ENCODE results near the gene MIDN.

The MIDN gene

DNA sequence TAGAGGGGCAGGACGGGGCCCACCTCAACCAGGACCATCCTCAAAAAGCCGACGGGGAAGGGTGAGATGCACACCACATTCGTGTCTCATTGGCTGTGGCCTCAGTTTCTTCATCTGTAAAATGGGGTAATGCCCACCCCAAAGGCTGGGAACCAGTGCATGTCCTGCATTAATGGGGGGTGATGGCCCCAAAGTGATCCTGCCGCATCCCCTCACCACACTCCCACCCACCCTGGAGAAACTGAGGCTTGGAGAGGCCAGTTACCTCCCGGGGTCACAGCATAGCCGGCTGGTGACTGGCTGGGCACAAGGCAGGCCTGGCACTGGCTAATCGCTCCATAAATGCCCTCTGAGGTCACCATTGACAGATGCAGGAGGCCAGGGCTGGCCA lies 640 bp upstream of the MIDN start (continued):
- TF ChIP-seq PRDM6 (tag by site-specific recombination; IDR thresholded peaks at IDR 0.05) (no peak), ZNF23 (tag by site-specific recombination; IDR thresholded peaks at IDR 0.05; ENCODE audit: borderline replicate concordance) (no peak), IKZF3 (tag by site-specific recombination; IDR thresholded peaks at IDR 0.05) (no peak)
- TF ChIP-seq, protein P1, sequence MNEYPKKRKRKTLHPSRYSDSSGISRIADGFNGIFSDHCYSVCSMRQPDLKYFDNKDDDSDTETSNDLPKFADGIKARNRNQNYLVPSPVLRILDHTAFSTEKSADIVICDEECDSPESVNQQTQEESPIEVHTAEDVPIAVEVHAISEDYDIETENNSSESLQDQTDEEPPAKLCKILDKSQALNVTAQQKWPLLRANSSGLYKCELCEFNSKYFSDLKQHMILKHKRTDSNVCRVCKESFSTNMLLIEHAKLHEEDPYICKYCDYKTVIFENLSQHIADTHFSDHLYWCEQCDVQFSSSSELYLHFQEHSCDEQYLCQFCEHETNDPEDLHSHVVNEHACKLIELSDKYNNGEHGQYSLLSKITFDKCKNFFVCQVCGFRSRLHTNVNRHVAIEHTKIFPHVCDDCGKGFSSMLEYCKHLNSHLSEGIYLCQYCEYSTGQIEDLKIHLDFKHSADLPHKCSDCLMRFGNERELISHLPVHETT (tag by site-specific recombination; IDR thresholded peaks at IDR 0.05): peak; percentile 20; the same call in 1 of the 2 replicates

DNA sequence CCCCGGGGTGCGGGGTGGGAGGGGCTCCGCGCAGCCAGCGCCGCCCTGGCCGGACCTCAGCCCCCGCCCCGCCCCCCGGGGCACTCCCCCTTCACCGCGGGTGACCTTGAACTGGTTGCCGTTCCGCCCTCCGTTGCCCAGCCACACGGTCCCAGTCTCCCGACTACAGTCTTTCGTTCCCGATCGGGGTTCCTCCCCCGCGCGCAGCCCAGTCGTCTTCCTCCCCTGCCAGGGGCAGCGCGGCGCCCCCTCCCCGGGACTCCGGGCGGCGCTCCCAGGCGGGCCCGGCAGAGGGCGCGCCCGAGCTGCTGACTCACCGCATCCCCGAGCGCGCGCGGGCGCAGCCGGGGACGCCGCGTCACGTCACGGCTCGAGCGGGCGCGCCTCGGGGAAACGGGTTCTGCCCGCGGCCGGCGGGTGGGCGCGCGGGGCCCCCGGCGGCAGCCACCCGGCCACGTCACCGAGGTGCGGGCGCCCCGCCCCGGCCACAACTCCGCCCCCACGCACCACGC lies 459 bp downstream of the MIDN start:
- Histone ChIP-seq H3K4me3 (ENCODE audit: low read depth, low read length) (peak overlapping the region; percentile 67), H3K9me3 (ENCODE audit: control insufficient read depth, insufficient read depth, low read depth, low read length) (no peaks in the 10 kb centered on the region), H3K27ac (ENCODE audit: extremely low read depth, low read depth, low read length) (peak overlapping the region; percentile 95), H3K4me1 (ENCODE audit: control insufficient read depth, insufficient read depth, low read length) (peaks cover 9% of the 10 kb centered on the region), H3K36me3 (ENCODE audit: control insufficient read depth in 2 of 2, insufficient read depth in 1 of 2, low read length in 2 of 2) (peaks cover 0 to 22% of the 10 kb centered on the region in 2 experiments; a peak in 1 of 3 replicates)
- CTCF ChIA-PET: interaction anchor here (0.7 kb wide), 1 partner anchor 146 kb away, joined by 4 read pairs; no protein-coding TSS in a partner anchor
- POLR2A ChIA-PET: interaction anchor here (0.9 to 1.0 kb wide), 2 partner anchors 18 to 20 kb away, joined by 4 to 17 read pairs; partner anchors contain the start of gene CIRBP
- no peak; the same call in none of the 2 replicates for TF ChIP-seq IKZF3 (tag by site-specific recombination; IDR thresholded peaks at IDR 0.05)
- no peak for TF ChIP-seq ZNF138 (tag by site-specific recombination; IDR thresholded peaks at IDR 0.05; ENCODE audit: borderline replicate concordance)
- no peak for TF ChIP-seq ZNF521 (tag by site-specific recombination; IDR thresholded peaks at IDR 0.05)
- no peak for TF ChIP-seq ZSCAN5A (tag by site-specific recombination; IDR thresholded peaks at IDR 0.05)
- no peak for TF ChIP-seq ZNF214 (tag by site-specific recombination; IDR thresholded peaks at IDR 0.05; ENCODE audit: borderline replicate concordance)
- TF ChIP-seq SCRT1 (tag by site-specific recombination; IDR thresholded peaks at IDR 0.05; ENCODE audit: borderline replicate concordance): no peak
- TF ChIP-seq, protein P2, sequence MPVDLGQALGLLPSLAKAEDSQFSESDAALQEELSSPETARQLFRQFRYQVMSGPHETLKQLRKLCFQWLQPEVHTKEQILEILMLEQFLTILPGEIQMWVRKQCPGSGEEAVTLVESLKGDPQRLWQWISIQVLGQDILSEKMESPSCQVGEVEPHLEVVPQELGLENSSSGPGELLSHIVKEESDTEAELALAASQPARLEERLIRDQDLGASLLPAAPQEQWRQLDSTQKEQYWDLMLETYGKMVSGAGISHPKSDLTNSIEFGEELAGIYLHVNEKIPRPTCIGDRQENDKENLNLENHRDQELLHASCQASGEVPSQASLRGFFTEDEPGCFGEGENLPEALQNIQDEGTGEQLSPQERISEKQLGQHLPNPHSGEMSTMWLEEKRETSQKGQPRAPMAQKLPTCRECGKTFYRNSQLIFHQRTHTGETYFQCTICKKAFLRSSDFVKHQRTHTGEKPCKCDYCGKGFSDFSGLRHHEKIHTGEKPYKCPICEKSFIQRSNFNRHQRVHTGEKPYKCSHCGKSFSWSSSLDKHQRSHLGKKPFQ (tag by site-specific recombination; IDR thresholded peaks at IDR 0.05): no peak
- TF ChIP-seq, protein P3, sequence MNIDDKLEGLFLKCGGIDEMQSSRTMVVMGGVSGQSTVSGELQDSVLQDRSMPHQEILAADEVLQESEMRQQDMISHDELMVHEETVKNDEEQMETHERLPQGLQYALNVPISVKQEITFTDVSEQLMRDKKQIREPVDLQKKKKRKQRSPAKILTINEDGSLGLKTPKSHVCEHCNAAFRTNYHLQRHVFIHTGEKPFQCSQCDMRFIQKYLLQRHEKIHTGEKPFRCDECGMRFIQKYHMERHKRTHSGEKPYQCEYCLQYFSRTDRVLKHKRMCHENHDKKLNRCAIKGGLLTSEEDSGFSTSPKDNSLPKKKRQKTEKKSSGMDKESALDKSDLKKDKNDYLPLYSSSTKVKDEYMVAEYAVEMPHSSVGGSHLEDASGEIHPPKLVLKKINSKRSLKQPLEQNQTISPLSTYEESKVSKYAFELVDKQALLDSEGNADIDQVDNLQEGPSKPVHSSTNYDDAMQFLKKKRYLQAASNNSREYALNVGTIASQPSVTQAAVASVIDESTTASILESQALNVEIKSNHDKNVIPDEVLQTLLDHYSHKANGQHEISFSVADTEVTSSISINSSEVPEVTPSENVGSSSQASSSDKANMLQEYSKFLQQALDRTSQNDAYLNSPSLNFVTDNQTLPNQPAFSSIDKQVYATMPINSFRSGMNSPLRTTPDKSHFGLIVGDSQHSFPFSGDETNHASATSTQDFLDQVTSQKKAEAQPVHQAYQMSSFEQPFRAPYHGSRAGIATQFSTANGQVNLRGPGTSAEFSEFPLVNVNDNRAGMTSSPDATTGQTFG (tag by site-specific recombination; IDR thresholded peaks at IDR 0.05; ENCODE audit: borderline replicate concordance): no peak
- TF ChIP-seq ZNF19 (tag by site-specific recombination; IDR thresholded peaks at IDR 0.05; ENCODE audit: low read depth): no peak
- no peak for TF ChIP-seq ZNF473 (tag by site-specific recombination; IDR thresholded peaks at IDR 0.05)
- TF ChIP-seq, protein P4, sequence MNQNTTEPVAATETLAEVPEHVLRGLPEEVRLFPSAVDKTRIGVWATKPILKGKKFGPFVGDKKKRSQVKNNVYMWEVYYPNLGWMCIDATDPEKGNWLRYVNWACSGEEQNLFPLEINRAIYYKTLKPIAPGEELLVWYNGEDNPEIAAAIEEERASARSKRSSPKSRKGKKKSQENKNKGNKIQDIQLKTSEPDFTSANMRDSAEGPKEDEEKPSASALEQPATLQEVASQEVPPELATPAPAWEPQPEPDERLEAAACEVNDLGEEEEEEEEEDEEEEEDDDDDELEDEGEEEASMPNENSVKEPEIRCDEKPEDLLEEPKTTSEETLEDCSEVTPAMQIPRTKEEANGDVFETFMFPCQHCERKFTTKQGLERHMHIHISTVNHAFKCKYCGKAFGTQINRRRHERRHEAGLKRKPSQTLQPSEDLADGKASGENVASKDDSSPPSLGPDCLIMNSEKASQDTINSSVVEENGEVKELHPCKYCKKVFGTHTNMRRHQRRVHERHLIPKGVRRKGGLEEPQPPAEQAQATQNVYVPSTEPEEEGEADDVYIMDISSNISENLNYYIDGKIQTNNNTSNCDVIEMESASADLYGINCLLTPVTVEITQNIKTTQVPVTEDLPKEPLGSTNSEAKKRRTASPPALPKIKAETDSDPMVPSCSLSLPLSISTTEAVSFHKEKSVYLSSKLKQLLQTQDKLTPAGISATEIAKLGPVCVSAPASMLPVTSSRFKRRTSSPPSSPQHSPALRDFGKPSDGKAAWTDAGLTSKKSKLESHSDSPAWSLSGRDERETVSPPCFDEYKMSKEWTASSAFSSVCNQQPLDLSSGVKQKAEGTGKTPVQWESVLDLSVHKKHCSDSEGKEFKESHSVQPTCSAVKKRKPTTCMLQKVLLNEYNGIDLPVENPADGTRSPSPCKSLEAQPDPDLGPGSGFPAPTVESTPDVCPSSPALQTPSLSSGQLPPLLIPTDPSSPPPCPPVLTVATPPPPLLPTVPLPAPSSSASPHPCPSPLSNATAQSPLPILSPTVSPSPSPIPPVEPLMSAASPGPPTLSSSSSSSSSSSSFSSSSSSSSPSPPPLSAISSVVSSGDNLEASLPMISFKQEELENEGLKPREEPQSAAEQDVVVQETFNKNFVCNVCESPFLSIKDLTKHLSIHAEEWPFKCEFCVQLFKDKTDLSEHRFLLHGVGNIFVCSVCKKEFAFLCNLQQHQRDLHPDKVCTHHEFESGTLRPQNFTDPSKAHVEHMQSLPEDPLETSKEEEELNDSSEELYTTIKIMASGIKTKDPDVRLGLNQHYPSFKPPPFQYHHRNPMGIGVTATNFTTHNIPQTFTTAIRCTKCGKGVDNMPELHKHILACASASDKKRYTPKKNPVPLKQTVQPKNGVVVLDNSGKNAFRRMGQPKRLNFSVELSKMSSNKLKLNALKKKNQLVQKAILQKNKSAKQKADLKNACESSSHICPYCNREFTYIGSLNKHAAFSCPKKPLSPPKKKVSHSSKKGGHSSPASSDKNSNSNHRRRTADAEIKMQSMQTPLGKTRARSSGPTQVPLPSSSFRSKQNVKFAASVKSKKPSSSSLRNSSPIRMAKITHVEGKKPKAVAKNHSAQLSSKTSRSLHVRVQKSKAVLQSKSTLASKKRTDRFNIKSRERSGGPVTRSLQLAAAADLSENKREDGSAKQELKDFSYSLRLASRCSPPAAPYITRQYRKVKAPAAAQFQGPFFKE (tag by site-specific recombination; IDR thresholded peaks at IDR 0.05; ENCODE audit: borderline replicate concordance): no peak
- TF ChIP-seq ZBTB8A (tag by site-specific recombination; IDR thresholded peaks at IDR 0.05): peak; percentile 85
- 0 out of 2 replicates have a peak, but pooled peaks have one; percentile 48 for TF ChIP-seq INSM2 (tag by site-specific recombination; IDR thresholded peaks at IDR 0.05)
- TF ChIP-seq SP7 (tag by site-specific recombination; IDR thresholded peaks at IDR 0.05): peak; percentile 25
- TF ChIP-seq ZNF416 (tag by site-specific recombination; IDR thresholded peaks at IDR 0.05): no peak
